Liver (tissue), 3 donors: ENCODE measurements around the gene GRM1.

ENCODE experiments used
- CTCF ChIP-seq: fragments of 150-350 bp; IDR thresholded peaks from 2 replicates; pipeline ENCODE4 v1.5.1; 2017; ENCODE audit warnings: improper control_type of control experiment, low read depth, low read length; ENCODE audit not compliant: missing input control
- EGR1 ChIP-seq, 2 donors: IDR thresholded peaks; 2 replicates each; pipeline ENCODE4 v1.6.1; 2016 to 2018; ENCODE audit warnings: antibody characterized with exemption in 2 of 2, low read depth in 2 of 2
- GABPA ChIP-seq, 2 donors: IDR thresholded peaks in 1 of 2; conservative IDR thresholded peaks in 1 of 2; 2 replicates each; pipeline ENCODE4 v1.6.1; 2016; ENCODE audit warnings: antibody characterized with exemption in 2 of 2, mild to moderate bottlenecking in 1 of 2, moderate library complexity in 1 of 2
- NR2F2 ChIP-seq: IDR thresholded peaks from 2 replicates; pipeline ENCODE4 v1.6.1; 2016; ENCODE audit warnings: antibody characterized with exemption
- RAD21 ChIP-seq, 2 donors: IDR thresholded peaks; 2 replicates each; pipeline ENCODE4 v1.6.1; 2016; ENCODE audit warnings: antibody characterized with exemption in 2 of 2, mild to moderate bottlenecking in 2 of 2
- REST ChIP-seq: IDR thresholded peaks from 2 replicates; pipeline ENCODE4 v1.6.1; 2016; ENCODE audit warnings: antibody characterized with exemption, mild to moderate bottlenecking
- TF ChIP-seq, protein P1 (sequence below): IDR thresholded peaks from 2 replicates; pipeline ENCODE4 v1.6.1; 2016; ENCODE audit warnings: antibody characterized with exemption
- TF ChIP-seq, protein P2 (sequence below): IDR thresholded peaks from 2 replicates; pipeline ENCODE4 v1.6.1; 2016; ENCODE audit warnings: antibody characterized with exemption
- donor health status: healthy.
- donor health status: healthy.

DNA sequence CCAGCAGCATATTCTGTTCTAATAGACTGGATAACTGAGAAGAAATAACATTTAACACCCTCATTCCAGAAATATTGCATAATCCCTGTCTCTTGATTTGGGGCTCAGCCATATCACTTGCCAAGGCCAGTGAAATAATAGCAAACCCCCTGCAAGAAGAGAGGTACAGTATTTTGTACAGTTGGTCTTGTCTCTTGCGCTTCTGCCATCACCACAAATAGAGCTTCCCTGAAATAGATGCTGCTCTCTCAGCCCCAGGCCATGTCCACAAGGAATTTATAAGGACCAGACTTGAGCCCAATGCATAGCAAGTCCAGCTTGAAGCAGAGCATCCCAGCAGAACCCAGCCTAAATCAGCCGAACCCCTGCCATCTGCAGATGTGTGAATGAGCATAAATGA is 254.0 kb downstream of the GRM1 start:
- no peak for TF ChIP-seq CTCF
- TF ChIP-seq RAD21 (IDR thresholded peaks at IDR 0.05), result no peak
- TF ChIP-seq, protein P1, sequence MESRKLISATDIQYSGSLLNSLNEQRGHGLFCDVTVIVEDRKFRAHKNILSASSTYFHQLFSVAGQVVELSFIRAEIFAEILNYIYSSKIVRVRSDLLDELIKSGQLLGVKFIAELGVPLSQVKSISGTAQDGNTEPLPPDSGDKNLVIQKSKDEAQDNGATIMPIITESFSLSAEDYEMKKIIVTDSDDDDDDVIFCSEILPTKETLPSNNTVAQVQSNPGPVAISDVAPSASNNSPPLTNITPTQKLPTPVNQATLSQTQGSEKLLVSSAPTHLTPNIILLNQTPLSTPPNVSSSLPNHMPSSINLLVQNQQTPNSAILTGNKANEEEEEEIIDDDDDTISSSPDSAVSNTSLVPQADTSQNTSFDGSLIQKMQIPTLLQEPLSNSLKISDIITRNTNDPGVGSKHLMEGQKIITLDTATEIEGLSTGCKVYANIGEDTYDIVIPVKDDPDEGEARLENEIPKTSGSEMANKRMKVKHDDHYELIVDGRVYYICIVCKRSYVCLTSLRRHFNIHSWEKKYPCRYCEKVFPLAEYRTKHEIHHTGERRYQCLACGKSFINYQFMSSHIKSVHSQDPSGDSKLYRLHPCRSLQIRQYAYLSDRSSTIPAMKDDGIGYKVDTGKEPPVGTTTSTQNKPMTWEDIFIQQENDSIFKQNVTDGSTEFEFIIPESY, result no peak
- TF ChIP-seq GABPA (IDR thresholded peaks at IDR 0.05 in 1 of 2, conservative IDR thresholded peaks at IDR 0.05 in 1 of 2), result no peak
- TF ChIP-seq, protein P2, sequence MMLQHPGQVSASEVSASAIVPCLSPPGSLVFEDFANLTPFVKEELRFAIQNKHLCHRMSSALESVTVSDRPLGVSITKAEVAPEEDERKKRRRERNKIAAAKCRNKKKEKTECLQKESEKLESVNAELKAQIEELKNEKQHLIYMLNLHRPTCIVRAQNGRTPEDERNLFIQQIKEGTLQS, result no peak
- no peak for TF ChIP-seq NR2F2
- no peak for TF ChIP-seq REST
- TF ChIP-seq EGR1 (IDR thresholded peaks at IDR 0.05; ENCODE audit: low read depth in 2 of 2), result no peak
